H1 (cell line): ENCODE measurements around the gene PPP1R12A. TPM values are rescaled to one million over a fixed set of nuclear protein-coding genes. Genes with fewer than 3 reads are reported as not detected.

ENCODE experiments used
- CTCF ChIA-PET: fragments of 300-600 bp; sonication (Branson Sonifier 250); formaldehyde crosslinking; loops from one replicate; lab custom pipeline; 2021; ENCODE audit not compliant: partially characterized antibody; lab: Charles Lee
- POLR2A ChIA-PET: fragments of 300-600 bp; sonication (Branson Sonifier 250); formaldehyde crosslinking; loops from one replicate; lab custom pipeline; 2021; ENCODE audit warnings: inconsistent platforms; ENCODE audit not compliant: partially characterized antibody; lab: Charles Lee
- DNase-seq, 2 experiments: peaks; one replicate each; pipeline versions ENCODE4 v3.0.0 to v3.0.0-alpha.2; 2010 to 2022; ENCODE audit warnings: low spot score in 2 of 2, low read depth in 1 of 2, mixed read lengths in 1 of 2
- FAIRE-seq: peaks from 2 replicates; lab custom pipeline; 2011; peaks lifted over from hg19 to GRCh38; lab: Jason Lieb, UNC
- H2AFZ ChIP-seq: 2 replicates; pipeline ENCODE4 v1.8.1; 2012; ENCODE audit warnings: low read length, inconsistent platforms
- H2AK5ac ChIP-seq: 2 replicates; pipeline ENCODE4 v1.6.1; 2013; ENCODE audit warnings: low read depth, low read length
- H2BK120ac ChIP-seq: replicated peaks from 2 replicates; pipeline ENCODE3; 2013; ENCODE audit warnings: low read depth, low read length, inconsistent platforms
- H2BK12ac ChIP-seq: 2 replicates; pipeline ENCODE4 v1.6.1; 2013; ENCODE audit warnings: low read depth, low read length
- H2BK15ac ChIP-seq: 2 replicates; pipeline ENCODE4 v1.6.1; 2013; ENCODE audit warnings: low read length
- H2BK20ac ChIP-seq: 2 replicates; pipeline ENCODE4 v1.6.1; 2013; ENCODE audit warnings: low read length
- H2BK5ac ChIP-seq: 2 replicates; pipeline ENCODE4 v1.6.1; 2013; ENCODE audit warnings: low read depth, low read length
- H3K14ac ChIP-seq: 2 replicates; pipeline ENCODE4 v1.6.1; 2013; ENCODE audit warnings: inconsistent platforms; ENCODE audit not compliant: insufficient read length
- H3K18ac ChIP-seq: 2 replicates; pipeline ENCODE4 v1.6.1; 2013; ENCODE audit warnings: low read length; ENCODE audit errors: extremely low read depth
- H3K23ac ChIP-seq: 2 replicates; pipeline ENCODE4 v1.6.1; 2013; ENCODE audit warnings: inconsistent platforms; ENCODE audit not compliant: insufficient read length
- H3K23me2 ChIP-seq: 2 replicates; pipeline ENCODE4 v1.6.1; 2013; ENCODE audit warnings: low read depth, low read length
- H3K27ac ChIP-seq: 2 replicates; pipeline ENCODE4 v1.6.1; 2011; ENCODE audit warnings: low read depth, low read length, inconsistent platforms
- H3K27me3 ChIP-seq, 4 experiments: replicated peaks in 1 of 4; 1 replicate in 1 of 4; 2 replicates in 3 of 4; pipeline versions ENCODE4 v1.6.1 to v1.8.1; 2011 to 2013; ENCODE audit warnings: low read length in 3 of 4, mild to moderate bottlenecking in 3 of 4, inconsistent platforms in 2 of 4, mixed read lengths in 2 of 4, moderate library complexity in 1 of 4; ENCODE audit not compliant: control insufficient read depth in 3 of 4, insufficient read depth in 3 of 4; ENCODE audit errors: extremely low read depth in 1 of 4
- H3K36me3 ChIP-seq, 4 experiments: 2 replicates each; pipeline versions ENCODE4 v1.6.1 to v1.8.1; 2011 to 2013; ENCODE audit warnings: mild to moderate bottlenecking in 4 of 4, low read length in 3 of 4, moderate library complexity in 2 of 4, control low read depth in 1 of 4, inconsistent platforms in 1 of 4; ENCODE audit not compliant: insufficient read depth in 4 of 4, control insufficient read depth in 2 of 4
- H3K4ac ChIP-seq: replicated peaks from 2 replicates; pipeline ENCODE3; 2013; ENCODE audit warnings: low read length, low read depth, mixed read lengths, inconsistent platforms; ENCODE audit not compliant: insufficient read length
- H3K4me1 ChIP-seq, 4 experiments: replicated peaks in 1 of 4; 1 replicate in 1 of 4; 2 replicates in 3 of 4; pipeline versions ENCODE4 v1.6.1 to v1.8.1; 2011 to 2013; ENCODE audit warnings: low read length in 3 of 4, inconsistent platforms in 2 of 4, mixed read lengths in 1 of 4; ENCODE audit not compliant: insufficient read depth in 4 of 4, control insufficient read depth in 3 of 4
- H3K4me2 ChIP-seq, 2 experiments: 2 replicates each; pipeline versions ENCODE4 v1.6.1 to v1.8.1; 2011 to 2013; ENCODE audit warnings: low read depth in 2 of 2, low read length in 2 of 2, control low read depth in 1 of 2, inconsistent platforms in 1 of 2, mild to moderate bottlenecking in 1 of 2; ENCODE audit not compliant: insufficient read depth in 1 of 2
- H3K4me3 ChIP-seq, 4 experiments: fragments of 200-600, 300-600 bp in 1 of 4; sonication (generic), shearing (Covaris generic), sonication (Bioruptor Twin) in 1 of 4; 2 replicates each; pipeline versions ENCODE4 v1.5.1 to v1.8.1; 2011 to 2016; ENCODE audit warnings: low read length in 4 of 4, low read depth in 3 of 4, control low read depth in 2 of 4, inconsistent platforms in 2 of 4, mild to moderate bottlenecking in 2 of 4, mixed read lengths in 1 of 4, moderate library complexity in 1 of 4; ENCODE audit not compliant: insufficient read depth in 2 of 4; ENCODE audit errors: extremely low read depth in 1 of 4
- H3K56ac ChIP-seq: replicated peaks from 2 replicates; pipeline ENCODE3; 2013; ENCODE audit warnings: low read depth, mild to moderate bottlenecking, mixed read lengths, low read length, inconsistent platforms; ENCODE audit not compliant: insufficient read length
- H3K79me1 ChIP-seq: 2 replicates; pipeline ENCODE4 v1.6.1; 2013; ENCODE audit warnings: low read depth, low read length, control low read depth
- H3K79me2 ChIP-seq, 2 experiments: 2 replicates each; pipeline versions ENCODE4 v1.6.1 to v1.8.1; 2012 to 2013; ENCODE audit warnings: low read length in 2 of 2, mild to moderate bottlenecking in 2 of 2, inconsistent platforms in 1 of 2; ENCODE audit not compliant: insufficient read depth in 2 of 2, control insufficient read depth in 1 of 2
- H3K9ac ChIP-seq, 4 experiments: replicated peaks in 1 of 4; 1 replicate in 1 of 4; 2 replicates in 3 of 4; pipeline versions ENCODE4 v1.6.1 to v1.8.1; 2011 to 2013; ENCODE audit warnings: low read depth in 3 of 4, low read length in 3 of 4, control low read depth in 2 of 4, mild to moderate bottlenecking in 2 of 4, moderate library complexity in 2 of 4, inconsistent platforms in 1 of 4; ENCODE audit errors: extremely low read depth in 1 of 4
- H3K9me3 ChIP-seq, 2 experiments: 2 replicates each; pipeline versions ENCODE4 v1.6.1 to v1.8.1; 2012 to 2013; ENCODE audit warnings: mild to moderate bottlenecking in 2 of 2, moderate library complexity in 2 of 2, control low read depth in 1 of 2, inconsistent platforms in 1 of 2, low read depth in 1 of 2, low read length in 1 of 2, mixed read lengths in 1 of 2; ENCODE audit not compliant: insufficient read depth in 2 of 2
- H4K20me1 ChIP-seq, 2 experiments: replicated peaks in 1 of 2; 2 replicates each; pipeline versions ENCODE3 to v1.8.1; 2011 to 2013; ENCODE audit warnings: inconsistent platforms in 2 of 2, low read length in 2 of 2, mild to moderate bottlenecking in 1 of 2; ENCODE audit not compliant: insufficient read depth in 2 of 2, control insufficient read depth in 1 of 2
- H4K5ac ChIP-seq: 2 replicates; pipeline ENCODE4 v1.6.1; 2013; ENCODE audit warnings: low read length, low read depth, mixed read lengths, inconsistent platforms; ENCODE audit not compliant: insufficient read length
- H4K8ac ChIP-seq: 2 replicates; pipeline ENCODE4 v1.8.0; 2013; ENCODE audit warnings: mild to moderate bottlenecking, moderate library complexity, low read length, inconsistent platforms; ENCODE audit not compliant: insufficient read depth; ENCODE audit errors: extremely low read depth
- H4K91ac ChIP-seq: replicated peaks from 2 replicates; pipeline ENCODE3; 2013; ENCODE audit warnings: low read length, mixed read lengths, inconsistent platforms; ENCODE audit not compliant: insufficient read length
- CEBPB ChIP-seq: IDR thresholded peaks from 2 replicates; pipeline ENCODE4 v1.6.1; 2012; ENCODE audit warnings: low read depth, low read length
- HDAC2 ChIP-seq, 2 experiments: fragments of 300-600 bp in 1 of 2; sonication (generic) in 1 of 2; IDR thresholded peaks; 2 replicates each; pipeline ENCODE4 v1.6.1; 2011 to 2012; ENCODE audit warnings: low read depth in 2 of 2, low read length in 2 of 2, mild to moderate bottlenecking in 2 of 2, moderate library complexity in 2 of 2, borderline replicate concordance in 1 of 2, inconsistent platforms in 1 of 2
- HDAC6 ChIP-seq: IDR thresholded peaks from one replicate; pipeline ENCODE4 v1.7.1; 2012; ENCODE audit warnings: low read depth, mild to moderate bottlenecking, inconsistent platforms, low read length, moderate library complexity
- MAX ChIP-seq: IDR thresholded peaks from 2 replicates; pipeline ENCODE4 v1.6.1; 2012; ENCODE audit warnings: inconsistent platforms
- RAD21 ChIP-seq, 2 experiments: IDR thresholded peaks in 1 of 2; conservative IDR thresholded peaks in 1 of 2; 2 replicates each; pipeline ENCODE4 v1.6.1; 2011; ENCODE audit warnings: low read depth in 2 of 2, low read length in 2 of 2, improper control_type of control experiment in 1 of 2, inconsistent platforms in 1 of 2, mild to moderate bottlenecking in 1 of 2, moderate library complexity in 1 of 2
- RNF2 ChIP-seq: fragments of 200-900, 300-1000 bp; sonication (generic); IDR thresholded peaks from 2 replicates; pipeline ENCODE4 v1.7.1; 2016; ENCODE audit warnings: borderline replicate concordance, low read depth, mild to moderate bottlenecking, antibody characterized with exemption, low read length; ENCODE audit not compliant: poor library complexity, severe bottlenecking; ENCODE audit errors: missing control alignments
- SUZ12 ChIP-seq: fragments of 200-600 bp; sonication (generic); IDR thresholded peaks from 2 replicates; pipeline ENCODE4 v1.6.1; 2012; ENCODE audit warnings: mild to moderate bottlenecking, inconsistent platforms, low read length, moderate library complexity, mixed read lengths
- TAF1 ChIP-seq: IDR thresholded peaks from 2 replicates; pipeline ENCODE4 v1.6.1; 2011; ENCODE audit warnings: mild to moderate bottlenecking, low read depth, low read length
- TBP ChIP-seq: IDR thresholded peaks from 2 replicates; pipeline ENCODE4 v1.6.1; 2011; ENCODE audit warnings: low read depth, low read length, improper control_type of control experiment
- TEAD4 ChIP-seq: IDR thresholded peaks from 2 replicates; pipeline ENCODE4 v1.6.1; 2012; ENCODE audit warnings: low read depth, low read length, inconsistent platforms, mixed read lengths
- YY1 ChIP-seq: IDR thresholded peaks from 2 replicates; pipeline ENCODE4 v1.6.1; 2011; ENCODE audit warnings: low read depth, mild to moderate bottlenecking, low read length
- WGBS, 2 experiments: shearing (Covaris generic) in 1 of 2; methylation state at CpG; one replicate each; pipeline versions ENCODE4 v1.1.6 to v1.1.7; 2013 to 2015; ENCODE audit warnings: low lambda C conversion rate in 2 of 2, mixed read lengths in 2 of 2, inconsistent platforms in 1 of 2, low coverage in 1 of 2, missing lambda C conversion rate in 1 of 2; ENCODE audit not compliant: insufficient replicate concordance in 2 of 2, insufficient coverage in 1 of 2, insufficient read length in 1 of 2; ENCODE audit errors: extremely low coverage in 1 of 2, missing lambda C conversion rate in 1 of 2; 5-methylcytosine and 5-hydroxymethylcytosine counted together
- polyA plus RNA-seq, 7 experiments: library from polyadenylated mRNA; depleted of rRNA in 3 of 7; stranded (reverse) in 5 of 7; unstranded in 2 of 7; fragments of >200 nt in 5 of 7; fragments of 200-250 nt in 2 of 7; gene quantifications; 1 replicate in 5 of 7; 2 replicates in 1 of 7; 4 replicates in 1 of 7; pipeline versions ENCODE4 v1.2.1 to v1.2.3, GENCODE V29; 2011 to 2013; ENCODE audit warnings: missing spikeins in 2 of 7, mixed read lengths in 2 of 7
- total RNA-seq: library from RNA; stranded (reverse); fragmentation: NEBNext Ultra II Directional; extraction: Animal tissue kit (Norgen Biotek cat#: 25700); gene quantifications from 2 replicates; pipeline ENCODE4 v1.2.1, GENCODE V29; 2021

Gene PPP1R12A
- total and polyA plus RNA-seq, 2 of the 8 experiments (the other 6 are each of a cell fraction or from before 2014, with no cell fraction given): 14.7 to 81.5 TPM

- H4K91ac ChIP-seq: no peak overlapping the region
- peaks cover 0 to 6% (median 0%) of the 10 kb centered on the region in 4 experiments; a peak in 1 of 7 replicates for H3K4me1 ChIP-seq
- no peaks in the 10 kb centered on the region for H3K23me2 ChIP-seq
- no peaks in the 10 kb centered on the region for H3K36me3 ChIP-seq
- WGBS, 2 experiments: 66% methylated on average over 3 of the region's 3 CpGs; no CpG with 5 or more reads in 1 of the 2 experiments
- H3K27ac ChIP-seq: no peak overlapping the region
- H3K79me2 ChIP-seq: peaks cover 16 to 100% of the 10 kb centered on the region in 2 experiments
- FAIRE-seq: no peak
- POLR2A ChIA-PET: interaction anchor here (0.7 kb wide), 1 partner anchor 93 kb away, joined by 3 read pairs; no protein-coding TSS in a partner anchor
- no peak overlapping the region for H3K18ac ChIP-seq
- H2BK12ac ChIP-seq: no peak overlapping the region
- TF ChIP-seq MAX (no peak), YY1 (no peak), TBP (no peak), TEAD4 (no peak), TAF1 (no peak), RNF2 (no peak), RAD21 (IDR thresholded peaks at IDR 0.05 in 1 of 2, conservative IDR thresholded peaks at IDR 0.05 in 1 of 2; ENCODE audit: low read depth in 2 of 2, low read length in 2 of 2) (no peak), HDAC6 (no peak), CEBPB (no peak), SUZ12 (no peak), HDAC2 (IDR thresholded peaks at IDR 0.05; ENCODE audit: borderline replicate concordance in 1 of 2, low read depth in 2 of 2, low read length in 2 of 2) (no peak)
- TF ChIP-seq, all 59 proteins: peak for 0
- Histone ChIP-seq H2BK20ac (no peak overlapping the region), H3K56ac (no peak overlapping the region), H3K4me2 (no peak overlapping the region), H3K14ac (no peak overlapping the region), H3K79me1 (no peaks in the 10 kb centered on the region; the same call in 1 of the 2 replicates), H4K8ac (no peak overlapping the region), H2AK5ac (no peak overlapping the region), H2BK5ac (no peak overlapping the region), H3K27me3 (no peaks in the 10 kb centered on the region), H2BK120ac (no peak overlapping the region), H3K9ac (no peak overlapping the region), H3K23ac (no peak overlapping the region), H2AFZ (no peak overlapping the region), H3K4ac (no peak overlapping the region), H3K4me3 (no peak overlapping the region), H4K5ac (no peak overlapping the region), H2BK15ac (no peak overlapping the region), H4K20me1 (peaks cover 6 to 9% of the 10 kb centered on the region in 2 experiments), H3K9me3 (no peaks in the 10 kb centered on the region)
- no peak for DNase-seq
- CTCF ChIA-PET: interaction anchor here (0.8 to 1.1 kb wide), 2 partner anchors 13 to 41 kb away, joined by 3 read pairs; no protein-coding TSS in a partner anchor
These were observed 7.9 kb downstream of the PPP1R12A start for GRCh38 chr12:79926951-79927350.
